GM12874 (cell line): ENCODE data around the gene MYO1D.

ENCODE experiments used
- CTCF ChIP-seq: IDR thresholded peaks from 2 replicates; pipeline ENCODE4 v1.5.1; 2011; ENCODE audit warnings: low read depth, mild to moderate bottlenecking, control low read depth, low read length, moderate library complexity; ENCODE audit not compliant: insufficient read depth

MYO1D gene

DNA sequence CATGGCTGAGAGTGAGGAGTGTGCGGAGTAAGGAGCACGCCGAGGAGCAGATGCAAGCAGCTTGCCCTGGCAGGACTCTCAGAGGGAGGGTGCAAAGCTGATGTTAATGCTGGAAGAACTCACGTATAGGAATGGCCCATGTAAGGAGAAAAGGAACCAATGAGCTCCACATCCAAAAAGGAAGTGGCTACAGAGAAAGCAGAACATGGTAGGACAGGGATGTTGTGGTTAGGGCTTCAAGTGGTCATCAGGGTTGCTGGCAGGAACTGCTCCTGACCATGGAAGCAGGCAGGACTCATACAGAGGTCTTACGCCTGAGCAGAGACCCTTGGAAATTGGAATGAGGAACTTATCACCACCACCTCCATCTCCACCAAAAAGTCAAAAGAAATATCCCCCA lies 5.2 kb downstream of the MYO1D start:
- TF ChIP-seq CTCF = no peak

GRCh38 chr17:32870969-32871368 lies 6.0 kb downstream of the MYO1D start:
- TF ChIP-seq CTCF = no peak

- TF ChIP-seq CTCF = no peak
These were observed 6.8 kb downstream of the MYO1D start for GRCh38 chr17:32870027-32870670.

DNA sequence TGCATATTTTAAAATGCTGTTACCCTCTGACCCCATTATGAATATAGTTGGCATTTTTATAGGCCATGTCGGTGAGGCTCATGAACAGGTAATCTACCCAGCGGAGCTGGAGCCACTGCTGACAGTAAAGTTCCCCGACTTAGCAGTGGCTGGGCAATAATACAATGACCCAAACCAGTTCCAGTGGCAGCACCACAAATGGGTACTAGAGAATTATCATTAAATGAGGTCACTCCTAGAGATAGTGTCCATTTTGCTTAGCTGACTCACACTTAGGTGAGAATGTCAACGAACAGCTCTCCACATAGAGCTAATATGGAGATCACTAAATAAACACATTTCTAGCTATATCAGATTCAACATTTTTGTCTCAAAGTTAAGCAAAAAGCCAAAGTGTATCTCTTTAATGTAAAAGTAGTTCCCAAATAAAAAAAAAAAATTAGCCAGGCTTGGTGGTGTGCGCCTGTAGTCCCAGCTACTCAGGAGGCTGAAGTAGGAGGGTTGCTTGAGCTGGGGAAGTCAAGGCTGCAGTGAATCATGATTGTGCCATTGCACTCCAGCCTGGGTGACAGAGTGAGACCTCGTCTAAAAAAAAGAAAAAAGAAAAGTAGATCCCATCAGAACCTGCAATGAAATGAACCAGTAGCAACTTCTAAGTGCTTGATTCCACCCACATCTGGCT lies 7.4 kb downstream of the MYO1D start:
- TF ChIP-seq CTCF = no peak

DNA sequence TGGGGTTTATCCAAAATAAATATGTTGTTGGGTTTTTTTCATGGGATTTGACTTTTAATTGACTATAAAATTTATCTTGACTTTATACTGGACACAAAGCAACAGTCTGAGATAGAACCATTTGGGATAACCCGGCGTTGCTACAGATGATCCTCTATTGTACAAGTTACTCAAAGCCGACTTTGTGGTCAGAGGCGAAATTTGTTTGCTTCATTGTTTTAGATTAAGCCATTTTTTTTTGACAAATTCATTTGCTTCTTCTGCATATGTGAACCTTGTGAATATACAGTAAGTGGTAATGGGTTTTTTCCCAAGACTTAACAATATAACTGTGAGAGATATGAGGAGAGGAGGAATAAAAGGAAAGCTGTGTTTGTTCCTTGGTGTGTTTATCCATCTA lies 11.8 kb downstream of the MYO1D start:
- no peak for TF ChIP-seq CTCF

DNA sequence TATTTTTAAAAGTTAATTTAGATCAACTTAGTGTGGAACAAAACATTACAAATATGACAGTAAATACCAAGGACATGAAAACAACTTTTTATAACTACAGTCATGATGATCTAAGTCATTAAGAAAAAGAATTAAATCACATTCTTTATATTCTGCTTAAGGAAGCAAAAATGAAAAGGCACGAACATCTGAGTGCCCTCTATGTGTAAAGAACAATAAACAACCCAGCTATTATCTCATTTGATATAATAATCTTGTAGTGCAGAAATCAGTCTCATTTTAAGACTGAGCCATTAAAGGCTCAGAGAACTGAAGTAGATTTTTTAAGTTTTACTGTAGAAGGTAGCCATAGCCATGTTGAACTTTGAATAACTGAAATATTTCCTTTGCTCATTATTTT lies 13.4 kb downstream of the MYO1D start:
- TF ChIP-seq CTCF = no peak

GRCh38 chr17:32862940-32863339 lies 14.0 kb downstream of the MYO1D start:
- no peak for TF ChIP-seq CTCF
